GM12865 (cell line): Measurements from ENCODE around the gene PTGER2.

ENCODE experiments used
- DNase-seq: peaks from one replicate; pipeline ENCODE4 v3.0.0; 2010; ENCODE audit warnings: low read depth
- H3K4me3 ChIP-seq: 2 replicates; pipeline ENCODE4 v1.5.1; 2011; ENCODE audit warnings: mild to moderate bottlenecking, low read depth, low read length, control low read depth
- CTCF ChIP-seq: IDR thresholded peaks from 2 replicates; pipeline ENCODE4 v1.5.1; 2011; ENCODE audit warnings: low read length, control low read depth, low read depth, inconsistent platforms; ENCODE audit not compliant: insufficient read depth; ENCODE audit errors: missing control alignments

The PTGER2 gene

GRCh38 chr14:52283099-52283498, 31.0 kb upstream of the PTGER2 start:
- H3K4me3 ChIP-seq: no peak overlapping the region
- DNase-seq: no peak
- no peak for TF ChIP-seq CTCF

GRCh38 chr14:52286661-52287649, 27.2 kb upstream of the PTGER2 start:
- no peak for DNase-seq
- TF ChIP-seq CTCF: no peak
- no peak overlapping the region for H3K4me3 ChIP-seq

- no peak for DNase-seq
- no peak for TF ChIP-seq CTCF
- H3K4me3 ChIP-seq: no peak overlapping the region
Measured at GRCh38 chr14:52296378-52296777, 17.7 kb upstream of the PTGER2 start.

- H3K4me3 ChIP-seq: no peak overlapping the region
- no peak for TF ChIP-seq CTCF
Measured at GRCh38 chr14:52298795-52299194, 15.3 kb upstream of the PTGER2 start.

GRCh38 chr14:52299692-52300278, 14.3 kb upstream of the PTGER2 start:
- peak; percentile 47 for TF ChIP-seq CTCF
- DNase-seq: peak; percentile 42
- no peak overlapping the region for H3K4me3 ChIP-seq

More at GRCh38 chr14:52298795-52299194, 15.3 kb upstream of the PTGER2 start:
- DNase-seq: no peak

GRCh38 chr14:52303236-52303635, 10.9 kb upstream of the PTGER2 start:
- no peak overlapping the region for H3K4me3 ChIP-seq
- no peak for TF ChIP-seq CTCF
- DNase-seq: no peak
